Activated CD4-positive, CD25-positive, alpha-beta regulatory T cell (primary cell): Measurements from ENCODE around the gene ISCA1.
"Not testable (repeated sequence)": the region's sequence is repeated elsewhere in the genome, so short reads cannot be mapped to it uniquely, and the experiment has no call there.

Experiments
- DNase-seq, 4 experiments: peaks; one replicate each; lab custom pipeline; 2025; lab: John Stamatoyannopoulos, UW

Gene ISCA1

DNA sequence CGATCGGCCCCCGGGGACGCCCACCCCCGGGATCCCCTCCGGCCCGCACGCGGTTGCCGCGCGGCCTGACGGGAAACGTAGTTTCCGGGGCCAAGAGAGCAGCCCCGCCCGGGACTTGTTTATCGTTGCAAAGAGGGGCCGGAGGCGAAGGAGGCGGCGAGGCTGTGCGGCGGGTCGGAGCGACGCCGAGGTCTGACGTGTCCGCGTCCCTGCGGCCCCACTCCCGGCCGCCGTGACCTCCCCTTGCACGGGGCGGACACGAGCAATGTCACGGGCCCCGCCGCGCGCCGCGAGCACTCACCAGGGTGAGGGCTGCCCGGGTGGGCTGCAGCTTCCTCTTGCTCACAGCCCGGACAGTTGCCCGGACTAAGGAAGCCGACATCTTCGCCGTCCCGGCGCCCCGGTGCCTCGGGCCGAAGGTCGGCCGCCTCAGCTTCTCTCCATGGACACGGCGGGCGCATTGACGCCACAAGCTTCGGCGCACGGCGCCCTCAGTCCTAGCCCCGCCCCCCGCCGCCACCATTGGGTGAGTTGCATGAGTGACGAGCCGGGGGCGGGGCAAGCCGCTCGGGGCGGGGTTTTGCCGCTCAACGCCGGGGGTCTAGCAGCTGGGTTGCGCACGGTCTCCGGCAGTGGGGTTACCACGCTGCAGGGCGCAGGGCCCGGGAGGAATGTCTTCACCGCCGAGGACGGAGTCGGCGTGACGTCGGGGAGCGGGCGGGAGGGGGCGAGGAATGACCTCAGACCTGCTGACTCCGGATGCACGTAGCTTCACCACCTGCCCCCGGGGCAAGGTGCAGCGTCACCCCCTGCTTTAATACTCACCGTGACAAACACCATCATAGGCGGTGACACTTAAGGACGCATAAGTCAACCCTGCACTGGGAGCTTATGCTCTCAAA is at the start of gene ISCA1:
Gene ISCA1 (minus strand): TSS at position 462 of the 902 bp plus-strand sequence. CDS start 80 bp downstream, at position 382.
- peak; percentile 97 to 99 (median 97) for DNase-seq

DNA sequence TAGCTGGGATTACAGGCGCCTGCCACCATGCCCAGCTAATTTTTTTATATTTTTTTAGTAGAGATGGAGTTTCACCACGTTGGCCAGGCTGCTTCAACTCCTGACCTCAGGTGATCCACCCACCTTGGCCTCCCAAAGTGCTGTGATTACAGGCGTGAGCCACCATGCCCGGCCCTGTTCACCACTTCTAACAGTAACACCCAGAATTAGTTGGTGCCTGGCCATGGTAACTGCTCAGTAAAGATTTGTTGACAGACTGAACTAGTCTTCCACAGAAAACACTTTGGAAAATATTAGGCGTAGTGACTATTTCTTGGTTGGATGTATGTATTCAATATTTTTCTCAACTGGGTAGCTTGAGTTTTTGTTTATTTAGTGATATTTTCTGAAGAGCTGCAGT is 47.8 kb upstream of the ISCA1 start:
- DNase-seq, result no peak

DNA sequence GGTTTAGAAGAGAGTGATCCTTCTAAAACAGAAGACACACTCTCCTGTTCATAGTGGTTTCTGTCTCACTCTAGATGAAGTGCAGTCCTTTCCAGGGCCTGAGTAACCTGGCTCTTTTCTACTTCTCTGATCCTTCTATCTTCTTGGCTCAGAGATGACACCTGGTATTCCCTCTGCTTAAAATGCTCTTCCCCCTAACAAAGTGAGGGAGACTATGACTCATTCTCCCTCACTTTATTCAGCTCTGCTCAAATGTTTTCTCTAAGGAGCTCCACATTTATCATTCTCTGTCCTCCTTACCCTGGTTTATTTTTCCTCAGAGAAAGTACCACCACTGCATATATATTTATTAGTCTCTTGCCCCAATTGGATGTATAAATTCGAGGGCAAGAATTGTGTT is 47.3 kb upstream of the ISCA1 start:
- DNase-seq, result no peak

- DNase-seq, result no peak
These were observed 45.8 kb upstream of the ISCA1 start for GRCh38 chr9:86328156-86328555.

- no peak for DNase-seq
These were observed 44.2 kb upstream of the ISCA1 start for GRCh38 chr9:86326536-86326935.

GRCh38 chr9:86324901-86325300 is 42.6 kb upstream of the ISCA1 start:
- DNase-seq, result no peak

- DNase-seq, result no peak
These were observed 42.0 kb upstream of the ISCA1 start for GRCh38 chr9:86324308-86324707.

DNA sequence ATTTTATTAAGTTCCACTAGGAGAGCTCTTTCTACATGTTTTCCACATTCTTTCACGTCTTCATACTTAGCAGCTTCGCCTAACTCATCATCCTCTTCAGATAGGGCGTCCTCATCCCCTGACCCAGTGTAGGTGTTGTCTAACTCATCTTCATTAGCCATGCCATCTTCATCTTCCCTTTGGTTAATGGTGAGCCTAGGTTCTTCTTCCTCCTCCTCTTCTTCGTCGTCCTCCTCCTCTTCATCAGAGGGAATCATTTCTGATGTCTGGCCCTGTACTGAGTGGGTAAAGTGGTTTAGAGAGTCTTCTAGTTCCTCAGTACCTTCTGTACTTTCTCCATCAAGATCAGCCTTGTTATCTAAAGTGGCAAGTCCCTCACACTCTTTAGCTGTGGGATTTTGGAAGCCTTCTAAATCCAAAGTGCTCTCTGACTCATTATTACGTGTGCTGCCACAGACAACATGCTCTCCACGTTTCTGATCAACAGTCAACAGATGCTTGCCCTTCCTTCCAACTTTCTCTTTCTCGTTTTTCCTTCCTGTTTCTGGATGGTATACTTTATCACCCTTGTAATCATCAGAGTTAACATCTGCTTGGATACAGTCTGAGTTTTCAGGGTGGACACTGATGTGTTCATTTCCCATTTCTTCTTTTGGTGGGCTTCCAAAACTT is 40.8 kb upstream of the ISCA1 start:
- no peak for DNase-seq

DNA sequence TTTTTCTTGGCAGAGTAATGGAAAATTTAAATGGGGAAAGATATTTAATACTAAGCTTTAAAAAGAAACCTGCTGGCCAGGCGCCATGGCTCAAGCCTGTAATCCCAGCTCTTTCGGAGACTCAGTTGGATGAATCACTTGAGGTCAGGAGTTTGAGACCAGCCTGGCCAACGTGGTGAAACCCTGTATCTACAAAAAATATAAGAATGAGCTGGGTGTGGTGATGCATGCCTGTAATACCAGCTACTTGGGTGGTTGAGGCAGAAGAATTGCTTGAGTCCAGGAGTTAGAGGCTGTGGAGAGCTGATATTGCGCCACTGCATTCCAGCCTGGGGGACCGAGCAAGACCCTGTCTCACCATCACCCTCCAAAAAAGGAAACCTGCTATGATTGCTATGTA is 39.0 kb upstream of the ISCA1 start:
- DNase-seq, result no peak

- no peak for DNase-seq
These were observed 35.8 kb upstream of the ISCA1 start for GRCh38 chr9:86318187-86318586.

- no peak for DNase-seq
These were observed 32.7 kb upstream of the ISCA1 start for GRCh38 chr9:86315078-86315477.

GRCh38 chr9:86312959-86313358 is 30.6 kb upstream of the ISCA1 start:
- DNase-seq, result not testable (repeated sequence)

DNA sequence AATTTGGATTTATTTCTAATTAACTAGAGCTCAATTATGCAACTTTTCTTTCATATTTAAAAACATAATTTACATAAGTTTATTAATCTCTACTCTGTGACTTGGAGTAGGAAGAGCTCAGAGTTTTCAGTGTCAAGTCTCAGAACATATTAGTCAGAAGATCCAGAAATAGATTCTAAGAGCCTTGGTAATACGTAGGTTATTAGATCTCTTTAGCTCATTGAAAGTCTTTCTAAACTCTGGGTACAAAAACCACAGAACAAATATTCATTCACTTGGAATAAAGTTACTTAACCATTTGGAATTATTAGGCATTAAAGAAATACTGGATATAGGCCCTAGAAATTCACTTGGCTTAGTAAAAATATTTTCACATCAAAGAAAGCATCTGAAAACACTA is 26.3 kb upstream of the ISCA1 start:
- DNase-seq, result no peak

DNA sequence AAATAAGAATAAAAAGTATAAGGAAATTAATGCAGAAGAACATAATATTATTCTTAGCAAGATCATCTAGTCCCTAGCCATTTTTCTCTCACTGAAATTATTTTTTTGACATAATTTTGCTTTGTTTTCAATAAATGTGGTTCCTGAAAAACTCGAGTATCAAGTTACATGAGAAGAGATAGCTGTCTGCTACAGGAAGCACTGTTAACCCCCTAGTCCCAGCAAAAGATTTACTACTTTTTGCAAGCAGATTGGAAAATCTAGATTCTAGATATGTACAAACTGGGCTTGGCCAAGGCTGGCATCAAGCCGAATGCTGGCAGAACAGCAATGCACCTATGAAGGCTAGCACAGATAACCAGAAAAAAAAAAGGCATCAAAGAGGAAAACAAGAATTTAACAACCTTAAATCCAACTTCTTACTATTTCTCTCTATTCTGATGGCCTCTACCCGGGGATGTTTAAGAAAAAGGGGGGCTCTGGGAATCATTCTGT is 21.9 kb upstream of the ISCA1 start:
- no peak for DNase-seq

DNA sequence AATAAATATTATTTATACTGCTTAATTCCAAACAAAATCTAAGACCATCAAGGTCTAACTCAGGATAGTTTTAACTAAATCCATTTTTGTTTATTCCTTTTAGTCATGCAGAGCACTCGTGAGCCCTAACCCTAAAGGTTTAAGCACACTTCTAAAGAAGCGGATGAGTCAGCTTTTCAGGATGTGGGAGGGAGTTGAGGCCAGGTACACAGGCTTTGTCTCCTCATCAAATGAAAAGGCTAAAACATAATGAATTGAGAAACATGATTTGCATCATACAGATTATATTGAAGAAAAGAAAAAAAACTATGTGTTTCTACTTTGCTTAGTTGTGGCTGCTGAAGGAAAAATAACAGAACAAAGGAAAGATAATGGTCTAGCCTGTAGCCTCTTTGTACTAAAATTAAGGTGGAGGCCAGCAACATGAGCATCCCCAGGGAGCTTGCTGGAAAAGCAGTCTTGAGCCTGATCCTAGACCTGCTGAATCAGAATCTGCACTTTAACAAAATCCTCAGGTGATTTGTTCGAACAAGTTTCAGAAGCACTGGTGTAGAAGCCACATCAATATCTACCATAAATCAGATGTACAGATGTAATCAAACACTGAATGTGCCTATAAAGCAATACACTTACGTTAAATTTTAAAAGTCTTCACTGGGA is 21.1 kb upstream of the ISCA1 start:
- peak in 1 of 4 experiments; percentile 5 for DNase-seq

GRCh38 chr9:86301686-86302085 is 19.3 kb upstream of the ISCA1 start:
- DNase-seq, result no peak

GRCh38 chr9:86300701-86301100 is 18.4 kb upstream of the ISCA1 start:
- DNase-seq, result no peak

DNA sequence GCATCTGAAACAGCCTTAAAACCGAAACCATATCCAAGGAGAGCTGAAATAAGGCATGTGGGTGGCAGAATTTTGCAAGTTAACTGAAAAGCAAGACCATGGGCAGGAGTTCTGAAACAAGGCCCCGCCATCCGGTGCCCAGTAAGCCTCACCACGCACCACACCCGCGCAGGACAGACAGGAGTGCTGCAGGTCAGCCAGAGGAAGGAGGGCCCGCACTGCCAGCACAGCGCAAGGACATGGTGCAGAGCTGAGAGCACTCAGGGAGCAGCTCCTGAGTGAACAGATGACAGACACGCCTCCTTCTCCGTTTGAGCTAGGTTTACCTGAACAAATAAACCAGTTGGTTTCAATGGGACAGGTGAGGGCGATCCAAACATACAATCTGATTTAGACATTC is 16.5 kb upstream of the ISCA1 start:
- DNase-seq, result no peak

DNA sequence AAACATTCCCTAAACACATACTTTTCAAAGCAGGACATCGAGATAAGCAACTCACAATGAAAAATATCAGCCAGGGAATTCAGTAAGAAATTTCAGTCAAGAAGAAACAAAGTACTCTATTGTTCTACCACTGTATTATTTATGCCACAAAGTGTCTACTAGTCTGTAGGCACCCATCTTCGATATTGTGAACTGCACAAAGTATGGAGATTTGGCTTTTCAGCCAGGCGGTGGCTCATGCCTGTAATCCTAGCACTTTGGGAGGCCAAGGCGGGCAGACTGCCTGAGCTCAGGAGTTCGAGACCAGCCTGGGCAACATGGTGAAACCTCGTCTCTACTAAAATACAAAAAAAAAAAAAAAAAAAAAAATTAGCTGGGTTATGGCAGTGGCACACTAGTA is 8.0 kb upstream of the ISCA1 start:
- not testable (repeated sequence) for DNase-seq

- no peak for DNase-seq
These were observed 6.3 kb upstream of the ISCA1 start for GRCh38 chr9:86288499-86289198.

DNA sequence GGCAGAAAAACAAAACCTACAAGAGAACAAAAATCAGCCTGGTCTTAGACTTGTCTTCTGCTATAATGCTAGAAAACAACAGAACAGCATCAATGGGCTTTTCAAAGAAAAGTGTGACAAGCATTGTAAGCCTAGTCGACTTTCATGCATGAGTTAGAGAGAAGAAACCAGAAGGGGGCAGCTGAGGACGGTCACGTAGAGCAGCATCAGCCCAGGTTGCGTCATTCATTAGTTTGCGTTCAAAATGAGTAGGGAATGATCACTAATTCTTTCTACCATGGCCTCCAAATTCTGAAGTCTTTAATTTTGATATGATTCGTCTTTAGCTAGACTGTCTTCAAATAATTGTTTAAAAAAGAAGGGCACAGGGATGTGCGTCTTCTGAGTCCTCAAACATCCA is 4.7 kb upstream of the ISCA1 start:
- DNase-seq, result no peak

DNA sequence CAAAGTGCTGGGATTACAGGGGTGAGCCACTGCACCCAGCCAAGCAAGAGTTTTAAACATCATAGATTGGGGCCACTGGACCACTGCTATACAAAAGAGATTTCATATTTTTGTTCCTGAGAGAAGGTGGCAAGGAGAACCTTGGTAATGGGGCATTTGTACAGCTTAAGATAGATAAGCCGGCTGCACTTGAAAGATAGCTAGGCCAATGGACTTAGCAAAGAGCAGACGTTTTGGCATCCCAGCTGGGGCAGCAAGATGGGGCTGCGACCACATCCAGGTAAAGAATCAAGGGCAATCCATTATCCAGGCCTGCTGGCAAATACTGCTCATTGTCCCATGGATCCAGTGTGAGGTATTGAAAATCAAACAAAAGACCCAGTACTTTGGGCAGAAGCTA is 3.9 kb upstream of the ISCA1 start:
- no peak for DNase-seq
